SH-SY5Y (cell line): ENCODE results near the gene NEIL1.

Source experiments
- GATA2 ChIP-seq: IDR thresholded peaks from 2 replicates; pipeline ENCODE4 v1.6.1; 2011; ENCODE audit warnings: mild to moderate bottlenecking, low read depth, low read length
- GATA3 ChIP-seq: IDR thresholded peaks from 2 replicates; pipeline ENCODE4 v1.6.1; 2011; ENCODE audit warnings: low read depth, mild to moderate bottlenecking, low read length, moderate library complexity

The NEIL1 gene

GRCh38 chr15:75366163-75366562, 19.3 kb downstream of the NEIL1 start:
- TF ChIP-seq GATA3 (no peak), GATA2 (no peak)

- TF ChIP-seq GATA3: no peak
- TF ChIP-seq GATA2: no peak
Measured at GRCh38 chr15:75367006-75367405, 20.2 kb downstream of the NEIL1 start.

GRCh38 chr15:75367406-75367912, 20.6 kb downstream of the NEIL1 start:
- TF ChIP-seq GATA2 (no peak), GATA3 (no peak)

- TF ChIP-seq GATA3 (no peak), GATA2 (no peak)
Measured at GRCh38 chr15:75367913-75368688, 21.3 kb downstream of the NEIL1 start, which contains the start of gene MAN2C1. Gene MAN2C1 (minus strand): TSS chr15:75368607. CDS start chr15:75368583, 24 bp downstream.

- TF ChIP-seq GATA3 (no peak), GATA2 (no peak)
Measured at GRCh38 chr15:75368689-75369239, 21.9 kb downstream of the NEIL1 start.

GRCh38 chr15:75369897-75370581, 23.2 kb downstream of the NEIL1 start:
- TF ChIP-seq GATA2 (no peak), GATA3 (no peak)

GRCh38 chr15:75371486-75371885, 24.6 kb downstream of the NEIL1 start:
- no peak for TF ChIP-seq GATA2
- TF ChIP-seq GATA3: no peak

GRCh38 chr15:75371901-75372688, 25.3 kb downstream of the NEIL1 start:
- TF ChIP-seq GATA2 (no peak), GATA3 (no peak)

GRCh38 chr15:75380773-75381172, 33.9 kb downstream of the NEIL1 start:
- no peak for TF ChIP-seq GATA2
- TF ChIP-seq GATA3: no peak

GRCh38 chr15:75389791-75390382, 43.0 kb downstream of the NEIL1 start:
- TF ChIP-seq GATA2 (no peak), GATA3 (no peak)

- no peak for TF ChIP-seq GATA2
- no peak for TF ChIP-seq GATA3
Measured at GRCh38 chr15:75397494-75397893, 50.7 kb downstream of the NEIL1 start.

- no peak for TF ChIP-seq GATA3
- no peak for TF ChIP-seq GATA2
Measured at GRCh38 chr15:75403892-75404291, 57.1 kb downstream of the NEIL1 start.
